SK-N-SH (cell line): ENCODE data around the gene CHIC2. TPM values are rescaled to one million over a fixed set of nuclear protein-coding genes. Genes with fewer than 3 reads are reported as not detected.

Experiments
- CTCF ChIA-PET: fragments of 300-600, 350-600 bp; formaldehyde crosslinking; extraction: SDS; loops from one replicate; lab custom pipeline; 2021; lab: Yijun Ruan, JAX
- POLR2A ChIA-PET: fragments of 350-600 bp; sonication (Branson Sonifier 250); formaldehyde crosslinking; extraction: SDS; loops from one replicate; lab custom pipeline; 2020; ENCODE audit warnings: antibody characterized with exemption, inconsistent platforms; lab: Yijun Ruan, JAX
- DNase-seq: peaks from one replicate; pipeline ENCODE4 v3.0.0; 2012
- H2AFZ ChIP-seq: fragments of 200-600 bp; sonication (generic); 2 replicates; pipeline ENCODE4 v1.8.1; 2016; ENCODE audit warnings: antibody characterized with exemption, mild to moderate bottlenecking, low read depth
- H3F3A ChIP-seq: fragments of 200-600 bp; sonication (generic); replicated peaks from 2 replicates; pipeline ENCODE3; 2016; ENCODE audit warnings: antibody characterized with exemption, mild to moderate bottlenecking; ENCODE audit not compliant: insufficient read depth
- H3K27ac ChIP-seq, 2 experiments: fragments of 200-500 bp in 1 of 2; fragments of 200-600 bp in 1 of 2; sonication (Bioruptor generic) in 1 of 2; sonication (generic), shearing (Covaris generic) in 1 of 2; 2 replicates each; pipeline versions ENCODE4 v1.5.1 to v1.6.1; 2014 to 2016; ENCODE audit warnings: low read depth in 2 of 2, inconsistent platforms in 1 of 2, low read length in 1 of 2, mild to moderate bottlenecking in 1 of 2, mixed read lengths in 1 of 2
- H3K27me3 ChIP-seq: fragments of 200-600 bp; sonication (generic), shearing (Covaris generic); 2 replicates; pipeline ENCODE4 v1.6.1; 2016; ENCODE audit warnings: mixed run types; ENCODE audit not compliant: insufficient read depth
- H3K36me3 ChIP-seq, 2 experiments: fragments of 200-500 bp in 1 of 2; fragments of 200-600 bp in 1 of 2; sonication (Bioruptor generic) in 1 of 2; sonication (generic) in 1 of 2; replicated peaks in 1 of 2; 2 replicates each; pipeline versions ENCODE3 to v1.5.1; 2014 to 2016; ENCODE audit warnings: low read length in 1 of 2, mild to moderate bottlenecking in 1 of 2; ENCODE audit not compliant: insufficient read depth in 2 of 2, control insufficient read depth in 1 of 2
- H3K4me1 ChIP-seq, 2 experiments: fragments of 200-500 bp in 1 of 2; fragments of 200-600 bp in 1 of 2; sonication (Bioruptor generic) in 1 of 2; sonication (generic), shearing (Covaris generic) in 1 of 2; 2 replicates each; pipeline versions ENCODE4 v1.5.1 to v1.6.1; 2014 to 2016; ENCODE audit warnings: low read depth in 1 of 2, low read length in 1 of 2, mixed run types in 1 of 2; ENCODE audit not compliant: insufficient read depth in 2 of 2, control insufficient read depth in 1 of 2
- H3K4me2 ChIP-seq: fragments of 200-600 bp; sonication (generic), shearing (Covaris generic); 2 replicates; pipeline ENCODE4 v1.6.1; 2017; ENCODE audit warnings: mixed run types
- H3K4me3 ChIP-seq, 2 experiments: fragments of 200-500 bp in 1 of 2; fragments of 200-600 bp in 1 of 2; sonication (Bioruptor generic) in 1 of 2; sonication (generic), shearing (Covaris generic) in 1 of 2; 2 replicates each; pipeline versions ENCODE4 v1.5.1 to v1.8.1; 2014 to 2016; ENCODE audit warnings: low read depth in 2 of 2, inconsistent platforms in 1 of 2, low read length in 1 of 2, mild to moderate bottlenecking in 1 of 2, mixed read lengths in 1 of 2, moderate library complexity in 1 of 2
- H3K79me2 ChIP-seq: fragments of 200-600 bp; sonication (generic); 2 replicates; pipeline ENCODE4 v1.8.1; 2017; ENCODE audit warnings: mild to moderate bottlenecking; ENCODE audit not compliant: insufficient read depth
- H3K9ac ChIP-seq: fragments of 200-600 bp; sonication (generic); 2 replicates; pipeline ENCODE4 v1.6.1; 2017; ENCODE audit warnings: mixed run types
- H3K9me2 ChIP-seq: fragments of 200-600 bp; sonication (generic); 2 replicates; pipeline ENCODE4 v1.6.1; 2017; ENCODE audit warnings: mixed run types
- H3K9me3 ChIP-seq: fragments of 200-600 bp; sonication (generic); 2 replicates; pipeline ENCODE4 v1.6.1; 2017; ENCODE audit warnings: mixed run types, mild to moderate bottlenecking, moderate library complexity
- H4K20me1 ChIP-seq: fragments of 200-600 bp; sonication (generic); 2 replicates; pipeline ENCODE4 v1.6.1; 2017; ENCODE audit warnings: mild to moderate bottlenecking, mixed run types; ENCODE audit not compliant: insufficient read depth
- EZH2phosphoT487 ChIP-seq: fragments of 200-600 bp; sonication (generic); IDR thresholded peaks from 2 replicates; pipeline ENCODE4 v1.6.1; 2017; ENCODE audit warnings: low read depth, mixed run types, mild to moderate bottlenecking, antibody characterized with exemption, moderate library complexity, borderline replicate concordance
- FOXJ3 ChIP-seq: sonication (generic); formaldehyde crosslinking; IDR thresholded peaks from 2 replicates; pipeline ENCODE4 v1.5.1; 2020; ENCODE audit warnings: mild to moderate bottlenecking, missing genetic modification reagents
- GATA2 ChIP-seq: sonication (generic); formaldehyde crosslinking; IDR thresholded peaks from 2 replicates; pipeline ENCODE4 v1.5.0; 2020; ENCODE audit warnings: mild to moderate bottlenecking, missing genetic modification reagents
- NFIC ChIP-seq: IDR thresholded peaks from 2 replicates; pipeline ENCODE4 v1.4.0; 2012; ENCODE audit warnings: borderline replicate concordance
- NRF1 ChIP-seq: IDR thresholded peaks from 2 replicates; pipeline ENCODE4 v1.6.1; 2012; ENCODE audit warnings: low read depth, mild to moderate bottlenecking, low read length
- RCOR1 ChIP-seq: fragments of 150-350 bp; IDR thresholded peaks from 2 replicates; pipeline ENCODE4 v1.6.1; 2017; ENCODE audit warnings: antibody characterized with exemption, low read length
- RXRA ChIP-seq: IDR thresholded peaks from 2 replicates; pipeline ENCODE4 v1.4.0; 2012; ENCODE audit warnings: low read depth, mild to moderate bottlenecking, borderline replicate concordance
- TCF12 ChIP-seq: IDR thresholded peaks from 2 replicates; pipeline ENCODE4 v1.4.0; 2012
- YY1 ChIP-seq: IDR thresholded peaks from 2 replicates; pipeline ENCODE4 v1.4.0; 2012; ENCODE audit warnings: low read depth, mild to moderate bottlenecking
- WGBS: methylation state at CpG from one replicate; pipeline ENCODE4 v1.1.6; 2017; ENCODE audit warnings: low lambda C conversion rate; 5-methylcytosine and 5-hydroxymethylcytosine counted together
- polyA plus RNA-seq, 3 experiments: library from polyadenylated mRNA; depleted of rRNA; stranded (reverse); fragments of >200 nt; gene quantifications; 2 replicates each; pipeline ENCODE4 v1.2.3, GENCODE V29; 2012
- TF ChIP-seq, protein P1 (sequence below): IDR thresholded peaks from 2 replicates; pipeline ENCODE4; 2012

Gene CHIC2
- polyA plus RNA-seq, 1 of the 3 experiments (the other 2 are of a cell fraction) = 26.8 TPM

DNA sequence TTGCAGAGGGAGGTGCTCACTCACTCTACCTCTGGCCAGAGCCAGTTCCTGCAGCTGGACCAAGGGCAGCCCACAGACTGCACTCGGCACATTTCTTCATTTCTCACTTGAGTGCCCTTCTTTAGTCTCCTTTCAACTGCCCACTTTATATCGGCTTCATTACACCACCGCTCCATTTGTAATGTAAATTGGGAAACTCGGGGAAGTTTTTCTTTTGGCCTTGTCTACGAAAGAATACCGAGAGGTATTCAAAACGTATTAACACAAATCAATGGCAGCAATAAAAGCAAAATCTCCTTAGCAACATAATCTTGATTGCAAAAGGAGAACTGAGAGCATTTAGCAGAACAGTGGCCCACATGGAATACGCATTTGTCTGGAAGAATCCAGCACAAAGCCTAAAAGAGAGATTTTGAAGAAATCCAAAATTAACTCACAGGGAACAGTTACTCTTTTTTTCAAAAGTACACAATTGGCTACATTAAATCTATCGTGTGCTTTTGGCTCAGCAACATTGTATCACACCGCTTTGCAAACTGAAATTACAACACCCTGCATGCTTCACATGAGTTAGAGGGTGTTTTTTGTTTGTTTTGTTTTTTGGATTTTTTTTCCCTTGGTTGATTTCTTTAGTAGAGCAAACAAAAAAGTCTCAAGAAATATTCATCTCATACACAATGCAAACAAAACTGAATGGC is 62.6 kb downstream of the CHIC2 start:
- Histone ChIP-seq H3K4me1 (0 out of 4 replicates have a peak, but pooled peaks cover 0 to 5% of the 10 kb centered on the region in 2 experiments), H3K36me3 (peaks cover 16 to 58% of the 10 kb centered on the region in 2 experiments), H3F3A (peaks cover 11% of the 10 kb centered on the region), H3K9ac (no peak overlapping the region), H3K4me3 (no peak overlapping the region), H3K9me3 (no peaks in the 10 kb centered on the region), H3K27ac (no peak overlapping the region), H3K27me3 (no peaks in the 10 kb centered on the region), H3K4me2 (no peak overlapping the region), H4K20me1 (no peaks in the 10 kb centered on the region), H3K79me2 (peaks cover 15% of the 10 kb centered on the region; the same call in 1 of the 2 replicates), H2AFZ (no peak overlapping the region), H3K9me2 (no peaks in the 10 kb centered on the region)
- ChIA-PET POLR2A (no interaction called here), CTCF (no interaction called here)
- no peak for DNase-seq
- TF ChIP-seq EZH2phosphoT487 (no peak), GATA2 (CRISPR knock-in tag) (no peak), FOXJ3 (CRISPR knock-in tag) (no peak)
- WGBS = 94% methylated on average over 10 of the region's 10 CpGs

DNA sequence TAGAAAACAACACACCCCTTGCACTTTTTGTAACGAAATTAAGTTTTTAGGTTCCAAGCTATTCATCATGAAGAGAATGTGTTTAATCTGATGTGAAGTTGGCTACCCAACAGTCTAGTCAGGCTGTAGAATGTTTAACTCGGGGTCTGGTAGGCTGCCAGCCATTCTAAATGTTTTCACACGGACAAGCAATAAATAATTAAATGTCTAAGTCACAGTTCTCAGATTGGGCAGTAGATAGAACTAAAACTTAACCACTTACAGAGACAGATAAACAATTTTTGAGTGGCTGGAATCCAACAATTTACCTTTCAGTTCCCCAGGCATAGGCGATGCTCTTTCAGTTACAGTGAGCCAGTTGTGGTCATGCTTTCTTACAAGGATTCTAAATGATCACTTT is 66.5 kb downstream of the CHIC2 start:
- Histone ChIP-seq H3K9ac (no peak overlapping the region), H3K79me2 (no peaks in the 10 kb centered on the region), H3K36me3 (peaks cover 13 to 40% of the 10 kb centered on the region in 2 experiments), H4K20me1 (no peaks in the 10 kb centered on the region), H3K4me1 (no peaks in the 10 kb centered on the region), H3K27ac (no peak overlapping the region), H3K9me2 (no peaks in the 10 kb centered on the region), H3K9me3 (no peaks in the 10 kb centered on the region), H2AFZ (no peak overlapping the region), H3K27me3 (no peaks in the 10 kb centered on the region), H3F3A (peaks cover 6% of the 10 kb centered on the region), H3K4me2 (no peak overlapping the region), H3K4me3 (no peak overlapping the region)
- WGBS = 60% methylated on average over 4 of the region's 4 CpGs
- ChIA-PET POLR2A (no interaction called here), CTCF (no interaction called here)
- DNase-seq = no peak
- TF ChIP-seq, protein P1, sequence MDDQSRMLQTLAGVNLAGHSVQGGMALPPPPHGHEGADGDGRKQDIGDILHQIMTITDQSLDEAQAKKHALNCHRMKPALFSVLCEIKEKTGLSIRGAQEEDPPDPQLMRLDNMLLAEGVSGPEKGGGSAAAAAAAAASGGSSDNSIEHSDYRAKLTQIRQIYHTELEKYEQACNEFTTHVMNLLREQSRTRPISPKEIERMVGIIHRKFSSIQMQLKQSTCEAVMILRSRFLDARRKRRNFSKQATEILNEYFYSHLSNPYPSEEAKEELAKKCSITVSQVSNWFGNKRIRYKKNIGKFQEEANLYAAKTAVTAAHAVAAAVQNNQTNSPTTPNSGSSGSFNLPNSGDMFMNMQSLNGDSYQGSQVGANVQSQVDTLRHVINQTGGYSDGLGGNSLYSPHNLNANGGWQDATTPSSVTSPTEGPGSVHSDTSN = no peak
- no peak for TF ChIP-seq TCF12
- no peak for TF ChIP-seq RXRA
- no peak for TF ChIP-seq NFIC
- TF ChIP-seq RCOR1 = peak; percentile 55; the same call in 1 of the 2 replicates
- no peak for TF ChIP-seq YY1
- no peak for TF ChIP-seq NRF1
